GM12873 (cell line): ENCODE results near the gene UQCC2.

ENCODE experiments used
- TF ChIP-seq, protein P1 (sequence below): IDR thresholded peaks from 2 replicates; pipeline ENCODE4 v1.5.1; 2012; ENCODE audit warnings: low read depth, mild to moderate bottlenecking, moderate library complexity, low read length, control low read depth; ENCODE audit not compliant: insufficient read depth; ENCODE audit errors: missing control alignments

UQCC2 gene

DNA sequence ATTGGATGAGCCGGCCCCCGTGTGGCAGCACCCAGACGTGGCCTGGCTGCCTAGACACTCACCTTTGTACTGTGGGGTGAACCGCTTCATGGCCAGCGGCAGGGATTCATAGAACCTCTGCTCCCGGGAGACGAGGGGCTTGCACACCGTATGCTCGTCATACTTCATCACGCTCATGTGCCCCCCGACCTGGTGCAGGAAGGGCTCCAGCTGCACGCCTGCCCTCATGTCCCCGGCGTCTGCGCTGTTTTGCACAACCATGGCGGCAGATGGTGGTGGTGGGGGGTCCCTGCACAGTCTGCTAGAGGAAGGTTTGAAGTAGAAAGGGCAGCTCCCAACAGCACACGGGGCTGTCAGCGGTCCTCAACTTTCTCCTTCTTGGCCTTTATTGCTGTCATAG lies 23.7 kb upstream of the UQCC2 start:
- TF ChIP-seq, protein P1, sequence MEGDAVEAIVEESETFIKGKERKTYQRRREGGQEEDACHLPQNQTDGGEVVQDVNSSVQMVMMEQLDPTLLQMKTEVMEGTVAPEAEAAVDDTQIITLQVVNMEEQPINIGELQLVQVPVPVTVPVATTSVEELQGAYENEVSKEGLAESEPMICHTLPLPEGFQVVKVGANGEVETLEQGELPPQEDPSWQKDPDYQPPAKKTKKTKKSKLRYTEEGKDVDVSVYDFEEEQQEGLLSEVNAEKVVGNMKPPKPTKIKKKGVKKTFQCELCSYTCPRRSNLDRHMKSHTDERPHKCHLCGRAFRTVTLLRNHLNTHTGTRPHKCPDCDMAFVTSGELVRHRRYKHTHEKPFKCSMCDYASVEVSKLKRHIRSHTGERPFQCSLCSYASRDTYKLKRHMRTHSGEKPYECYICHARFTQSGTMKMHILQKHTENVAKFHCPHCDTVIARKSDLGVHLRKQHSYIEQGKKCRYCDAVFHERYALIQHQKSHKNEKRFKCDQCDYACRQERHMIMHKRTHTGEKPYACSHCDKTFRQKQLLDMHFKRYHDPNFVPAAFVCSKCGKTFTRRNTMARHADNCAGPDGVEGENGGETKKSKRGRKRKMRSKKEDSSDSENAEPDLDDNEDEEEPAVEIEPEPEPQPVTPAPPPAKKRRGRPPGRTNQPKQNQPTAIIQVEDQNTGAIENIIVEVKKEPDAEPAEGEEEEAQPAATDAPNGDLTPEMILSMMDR, result no peak

DNA sequence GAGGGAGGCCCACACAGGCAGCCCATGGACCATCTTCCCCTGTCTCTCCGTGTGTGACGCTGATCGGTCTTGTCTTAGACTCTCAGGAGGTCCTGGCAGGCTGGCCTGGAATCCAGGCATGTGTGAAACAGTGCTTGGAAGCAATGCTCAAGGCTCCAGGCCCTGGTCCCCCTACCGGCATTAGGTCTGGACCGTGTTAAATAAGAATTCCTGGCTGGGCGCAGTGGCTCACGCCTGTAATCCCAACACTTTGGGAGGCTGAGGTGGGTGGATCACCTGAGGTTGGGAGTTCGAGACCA lies 22.2 kb upstream of the UQCC2 start:
- TF ChIP-seq, protein P1, result no peak

DNA sequence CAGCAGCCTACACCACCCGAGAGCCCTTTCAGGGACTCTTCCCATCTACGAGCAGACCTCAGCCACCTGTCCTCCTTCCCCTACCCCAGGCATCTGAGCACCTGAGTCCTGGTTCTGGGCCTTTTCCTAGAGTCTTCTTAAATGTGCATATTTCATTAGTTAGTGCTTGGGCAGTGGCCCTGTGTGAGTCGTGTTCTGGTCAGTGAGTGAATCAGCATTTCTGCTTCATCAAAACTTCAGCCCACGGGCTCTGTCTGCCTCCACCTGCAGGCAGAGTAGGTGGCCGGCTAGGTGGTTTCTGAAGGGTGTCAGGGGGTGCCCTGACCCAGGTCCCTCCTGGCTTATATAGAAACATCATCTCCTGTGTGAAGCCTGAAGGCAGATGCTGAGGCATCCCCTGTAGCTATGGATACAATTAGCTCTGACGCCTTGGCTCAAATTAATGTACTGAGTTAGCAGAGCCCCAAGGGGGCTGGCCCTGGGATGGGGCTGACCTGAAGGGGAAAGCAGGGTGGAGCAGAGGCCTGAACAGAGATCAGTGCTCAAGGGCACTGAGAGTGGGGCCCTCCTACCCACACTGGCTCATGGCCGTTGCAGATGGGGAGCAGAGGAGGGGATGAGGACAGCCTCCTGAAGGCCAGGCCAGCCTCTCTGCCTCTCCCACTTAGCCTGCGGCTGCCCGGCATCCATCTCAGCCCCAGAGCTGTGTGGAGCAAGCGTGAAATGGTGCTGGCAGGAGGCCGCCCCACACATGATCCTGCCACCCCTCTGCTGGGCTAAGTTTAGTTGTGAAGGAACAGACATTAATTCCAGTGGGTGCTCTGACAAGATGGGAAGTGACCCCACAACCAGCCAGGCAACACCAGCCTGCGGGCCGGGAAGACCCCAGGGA lies 21.6 kb upstream of the UQCC2 start:
- TF ChIP-seq, protein P1, result no peak

DNA sequence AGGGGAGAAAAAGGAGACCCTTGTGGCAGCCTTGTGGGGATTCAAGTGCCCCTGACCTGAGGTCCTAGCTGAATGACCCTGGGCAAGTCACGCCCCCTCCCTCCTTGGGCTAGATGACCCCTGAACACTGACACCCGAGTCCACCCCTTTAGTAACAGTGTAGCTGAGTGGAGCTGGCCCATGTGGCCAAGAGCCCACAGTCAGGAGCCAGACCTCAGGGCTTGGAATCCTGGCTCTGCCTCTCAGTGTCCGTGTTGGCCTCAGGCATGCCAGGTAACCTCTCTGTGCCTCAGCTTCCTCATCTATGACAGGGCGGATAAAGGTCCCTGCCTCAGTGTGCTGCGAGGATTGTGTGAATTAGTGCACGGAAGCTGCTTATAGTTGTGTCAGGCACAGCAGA lies 20.9 kb upstream of the UQCC2 start:
- TF ChIP-seq, protein P1, result no peak

DNA sequence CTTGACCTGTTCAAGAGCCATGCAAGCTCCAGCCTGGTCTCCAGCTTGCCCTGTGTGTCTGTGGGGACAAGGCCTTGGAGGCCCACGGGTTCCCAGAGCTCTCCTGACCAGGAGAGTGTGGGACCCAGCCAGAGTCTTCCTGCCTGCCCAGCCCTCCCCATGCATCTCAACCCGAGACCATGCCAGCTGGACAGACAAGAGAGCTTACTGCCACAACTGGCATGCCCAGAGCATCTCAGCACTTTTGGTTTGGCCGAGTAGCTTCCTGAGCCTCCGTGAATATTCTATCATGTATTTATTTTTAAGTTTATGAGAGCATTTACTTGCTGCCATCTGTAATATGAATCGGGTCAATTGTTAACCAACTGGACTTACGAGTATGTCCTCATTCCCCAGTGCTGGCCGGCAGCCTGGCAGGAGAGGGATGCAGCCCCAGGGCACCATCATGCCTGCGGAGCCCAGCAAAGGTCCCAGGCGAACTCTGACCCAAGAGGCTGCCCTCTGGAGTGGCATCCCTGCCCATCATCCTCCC lies 20.3 kb upstream of the UQCC2 start:
- TF ChIP-seq, protein P1, result no peak

DNA sequence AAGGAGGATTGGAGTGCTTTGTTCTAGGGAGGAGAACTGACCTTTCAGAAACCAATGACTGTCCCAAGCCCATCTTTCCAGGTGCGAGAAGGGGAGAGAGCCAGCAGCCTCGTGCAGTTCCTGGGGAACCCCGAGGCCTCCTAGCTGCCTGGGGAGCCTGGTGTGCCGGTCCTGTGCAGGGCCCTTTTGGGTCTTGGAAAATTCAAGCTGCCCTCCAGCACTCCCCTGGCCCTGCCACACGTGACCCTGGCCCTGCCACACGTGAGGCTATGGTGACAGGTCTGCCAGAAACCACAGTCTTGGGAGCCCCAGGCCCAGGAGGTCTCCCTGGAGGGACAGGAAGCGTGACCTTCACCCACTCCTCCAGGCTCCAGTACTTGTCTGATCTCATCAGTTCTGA lies 19.5 kb upstream of the UQCC2 start:
- TF ChIP-seq, protein P1, result no peak

DNA sequence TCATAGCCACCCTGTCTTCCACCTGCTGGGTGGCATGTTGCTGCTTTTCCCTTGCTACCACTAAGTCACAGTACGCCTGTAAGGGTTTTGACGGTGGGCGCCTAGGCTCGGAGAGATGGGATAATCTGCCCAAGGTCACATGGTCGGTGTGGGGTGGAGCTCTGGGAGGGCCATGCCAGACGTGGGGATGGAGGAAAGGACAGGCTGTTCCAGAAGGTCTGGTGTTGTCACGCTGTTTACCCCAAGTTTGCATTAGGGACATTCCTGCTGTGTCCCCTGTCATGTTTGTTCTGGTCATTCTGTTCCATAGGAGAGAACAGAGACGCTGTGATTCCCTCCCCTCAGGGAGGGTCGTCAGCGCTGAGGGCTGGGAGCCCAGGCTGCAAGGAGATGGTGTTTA lies 19.1 kb upstream of the UQCC2 start:
- TF ChIP-seq, protein P1, result no peak
